Kidney (tissue), 14 donors: ENCODE data around the gene ADGRE2. TPM values are rescaled to one million over a fixed set of nuclear protein-coding genes. Genes with fewer than 3 reads are reported as not detected.
A peak's percentile ranks its signal among the peaks of the same experiment; 100 is the strongest.

Experiments used
- DNase-seq, 5 donors: peaks; one replicate each; pipeline ENCODE4 v3.0.0-alpha.2; 2013 to 2020
- FAIRE-seq: peaks from 2 replicates; lab custom pipeline; 2012; peaks lifted over from hg19 to GRCh38; lab: Jason Lieb, UNC
- H3K27ac ChIP-seq, 2 donors: one replicate each; pipeline ENCODE4 v1.7.0; 2013; ENCODE audit warnings: low read depth in 2 of 2, low read length in 2 of 2, inconsistent platforms in 1 of 2
- H3K27me3 ChIP-seq: one replicate; pipeline ENCODE4 v1.7.1; 2013; ENCODE audit warnings: low read length, inconsistent platforms; ENCODE audit not compliant: control insufficient read depth, insufficient read depth
- H3K36me3 ChIP-seq, 3 donors: one replicate each; pipeline versions ENCODE4 v1.7.0 to v1.7.1; 2013; ENCODE audit warnings: low read length in 3 of 3, control low read depth in 1 of 3, inconsistent platforms in 1 of 3; ENCODE audit not compliant: insufficient read depth in 3 of 3, control insufficient read depth in 2 of 3
- H3K4me1 ChIP-seq, 3 donors: one replicate each; pipeline versions ENCODE4 v1.7.0 to v1.7.1; 2013; ENCODE audit warnings: low read length in 3 of 3, inconsistent platforms in 1 of 3, low read depth in 1 of 3; ENCODE audit not compliant: control insufficient read depth in 2 of 3, insufficient read depth in 2 of 3
- H3K4me3 ChIP-seq, 3 donors: one replicate each; pipeline versions ENCODE4 v1.7.0 to v1.8.1; 2013; ENCODE audit warnings: low read length in 3 of 3, control low read depth in 1 of 3, inconsistent platforms in 1 of 3
- H3K9ac ChIP-seq, 3 donors: one replicate each; pipeline versions ENCODE4 v1.7.0 to v1.7.1; 2013; ENCODE audit warnings: low read length in 3 of 3, control low read depth in 1 of 3, inconsistent platforms in 1 of 3
- H3K9me3 ChIP-seq, 3 donors: one replicate each; pipeline versions ENCODE4 v1.7.0 to v1.7.1; 2013; ENCODE audit warnings: low read length in 3 of 3, control low read depth in 1 of 3, inconsistent platforms in 1 of 3; ENCODE audit not compliant: control insufficient read depth in 2 of 3, insufficient read depth in 1 of 3
- intact Hi-C: fragments of 100-400 bp; cut with DNase I; formaldehyde crosslinking; loops from one replicate; pipeline ENCODE4 v1.11.1; 2022
- polyA plus RNA-seq: library from polyadenylated mRNA; stranded (reverse); fragments of 350-450 nt; fragmentation: Illumina TruSeq; extraction: RNeasy Lipid Tissue Mini Kit (QIAGEN cat#74804); gene quantifications from one replicate; pipeline ENCODE4 v1.2.3, GENCODE V29; 2014; ENCODE audit warnings: low read depth, low replicate concordance; ENCODE audit not compliant: insufficient read depth
- total RNA-seq: library from RNA; stranded (reverse); fragmentation: NEBNext Ultra II Directional; extraction: Animal tissue kit (Norgen Biotek cat#: 25700); gene quantifications from one replicate; pipeline ENCODE4 v1.2.1, GENCODE V29; 2021
- TF ChIP-seq, protein P1 (sequence below): IDR thresholded peaks from 3 replicates; pipeline ENCODE4 v1.5.1; 2012; ENCODE audit warnings: mild to moderate bottlenecking, moderate library complexity, borderline replicate concordance; ENCODE audit not compliant: insufficient read depth; ENCODE audit errors: extremely low read depth
- donor health status: control.
- donor health status: control.
- donor health status: control.
- donor health status: control.
- donor health status: control.
- donor health status: DM: yes; HTN: yes; CAD: no.
- donor health status: Normal renal cell carcinoma (clear cell type).

The ADGRE2 gene
- total and polyA plus RNA-seq, 2 donors from 2014 or later = 0.15 to 10.4 TPM

DNA sequence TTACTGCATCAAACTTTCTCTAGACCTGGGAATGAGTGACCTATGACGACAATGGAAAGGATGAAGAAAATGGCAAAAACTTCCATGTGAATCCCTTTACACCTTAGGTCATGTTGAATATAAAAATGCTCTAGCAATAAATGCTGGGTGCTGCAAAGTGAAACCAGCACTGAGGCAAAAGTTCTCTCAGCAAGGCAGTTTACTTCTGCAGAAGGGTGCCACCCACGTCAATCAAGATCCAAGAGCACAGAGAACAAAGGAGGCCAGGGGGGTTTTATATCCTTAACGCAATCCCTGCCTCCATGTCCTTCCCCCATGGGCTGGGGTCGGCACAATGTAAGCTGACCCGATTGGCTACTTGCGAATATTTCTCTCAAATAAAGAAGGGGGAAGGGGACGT, 49.8 kb downstream of the ADGRE2 start:
- H3K27me3 ChIP-seq = no peaks in the 10 kb centered on the region
- H3K36me3 ChIP-seq = peaks cover 0 to 3% (median 0%) of the 10 kb centered on the region in 3 donors
- no peak overlapping the region for H3K27ac ChIP-seq
- no peak for FAIRE-seq
- H3K9ac ChIP-seq = no peak overlapping the region
- TF ChIP-seq, protein P1, sequence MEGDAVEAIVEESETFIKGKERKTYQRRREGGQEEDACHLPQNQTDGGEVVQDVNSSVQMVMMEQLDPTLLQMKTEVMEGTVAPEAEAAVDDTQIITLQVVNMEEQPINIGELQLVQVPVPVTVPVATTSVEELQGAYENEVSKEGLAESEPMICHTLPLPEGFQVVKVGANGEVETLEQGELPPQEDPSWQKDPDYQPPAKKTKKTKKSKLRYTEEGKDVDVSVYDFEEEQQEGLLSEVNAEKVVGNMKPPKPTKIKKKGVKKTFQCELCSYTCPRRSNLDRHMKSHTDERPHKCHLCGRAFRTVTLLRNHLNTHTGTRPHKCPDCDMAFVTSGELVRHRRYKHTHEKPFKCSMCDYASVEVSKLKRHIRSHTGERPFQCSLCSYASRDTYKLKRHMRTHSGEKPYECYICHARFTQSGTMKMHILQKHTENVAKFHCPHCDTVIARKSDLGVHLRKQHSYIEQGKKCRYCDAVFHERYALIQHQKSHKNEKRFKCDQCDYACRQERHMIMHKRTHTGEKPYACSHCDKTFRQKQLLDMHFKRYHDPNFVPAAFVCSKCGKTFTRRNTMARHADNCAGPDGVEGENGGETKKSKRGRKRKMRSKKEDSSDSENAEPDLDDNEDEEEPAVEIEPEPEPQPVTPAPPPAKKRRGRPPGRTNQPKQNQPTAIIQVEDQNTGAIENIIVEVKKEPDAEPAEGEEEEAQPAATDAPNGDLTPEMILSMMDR = no peak
- H3K9me3 ChIP-seq = peaks cover 0 to 37% (median 17%) of the 10 kb centered on the region in 3 donors
- no peak overlapping the region for H3K4me3 ChIP-seq
- H3K4me1 ChIP-seq = no peaks in the 10 kb centered on the region
- intact Hi-C loops = no loop called here
- no peak for DNase-seq

DNA sequence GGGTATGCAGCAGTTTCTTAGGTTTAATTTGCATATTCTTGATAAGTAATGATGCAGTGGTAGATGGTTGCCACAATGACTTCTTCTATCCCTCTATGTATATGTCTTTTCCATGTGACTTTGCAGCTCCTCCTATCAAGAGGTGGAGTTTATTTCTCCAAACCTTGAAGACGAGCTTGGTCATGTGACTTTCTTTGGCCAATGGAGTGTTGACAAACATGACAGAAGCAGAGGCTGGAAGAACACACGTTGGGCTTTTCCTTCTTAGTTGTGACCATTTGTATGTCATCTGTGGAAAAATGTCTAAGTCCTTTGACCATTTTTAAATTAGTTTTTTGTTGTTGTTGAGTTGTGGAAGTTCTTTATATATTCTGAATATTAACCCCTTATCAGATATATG, 56.2 kb downstream of the ADGRE2 start:
- intact Hi-C loops = no loop called here
- Histone ChIP-seq H3K27ac (no peak overlapping the region), H3K36me3 (peaks cover 14 to 25% (median 24%) of the 10 kb centered on the region in 3 donors), H3K4me1 (no peaks in the 10 kb centered on the region), H3K4me3 (no peak overlapping the region), H3K9ac (no peak overlapping the region), H3K9me3 (peaks cover 7 to 80% (median 38%) of the 10 kb centered on the region in 3 donors), H3K27me3 (no peaks in the 10 kb centered on the region)
- TF ChIP-seq, protein P1 = no peak
- FAIRE-seq (no peak), DNase-seq (no peak)

GRCh38 chr19:14719162-14719561, 59.2 kb downstream of the ADGRE2 start:
- no peak overlapping the region for H3K27ac ChIP-seq
- TF ChIP-seq, protein P1 = no peak
- no peaks in the 10 kb centered on the region for H3K27me3 ChIP-seq
- peaks cover 10 to 81% (median 44%) of the 10 kb centered on the region in 3 donors for H3K9me3 ChIP-seq
- H3K9ac ChIP-seq = no peak overlapping the region
- intact Hi-C loops = no loop called here
- no peaks in the 10 kb centered on the region for H3K4me1 ChIP-seq
- FAIRE-seq (no peak), DNase-seq (no peak)
- H3K4me3 ChIP-seq = peak overlapping the region in 1 of 3 donors; percentile 11
- peaks cover 27 to 49% (median 47%) of the 10 kb centered on the region in 3 donors for H3K36me3 ChIP-seq

DNA sequence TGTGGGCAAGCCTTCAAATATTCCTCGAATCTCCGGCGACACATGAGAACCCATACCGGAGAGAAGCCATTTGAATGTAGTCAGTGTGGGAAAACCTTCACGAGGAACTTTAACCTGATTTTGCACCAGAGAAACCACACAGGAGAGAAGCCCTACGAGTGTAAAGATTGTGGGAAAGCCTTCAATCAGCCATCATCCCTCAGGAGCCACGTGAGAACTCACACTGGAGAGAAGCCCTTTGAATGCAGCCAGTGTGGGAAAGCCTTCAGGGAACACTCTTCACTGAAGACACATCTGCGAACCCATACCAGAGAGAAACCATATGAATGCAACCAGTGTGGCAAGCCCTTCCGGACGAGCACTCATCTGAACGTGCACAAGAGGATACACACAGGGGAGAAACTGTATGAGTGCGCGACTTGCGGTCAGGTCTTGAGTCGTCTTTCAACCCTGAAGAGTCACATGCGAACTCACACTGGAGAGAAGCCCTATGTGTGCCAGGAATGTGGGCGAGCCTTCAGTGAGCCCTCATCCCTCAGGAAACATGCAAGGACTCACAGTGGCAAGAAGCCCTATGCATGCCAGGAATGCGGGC, 59.7 kb downstream of the ADGRE2 start:
- intact Hi-C loops = no loop called here
- DNase-seq = no peak
- no peak for FAIRE-seq
- H3K4me3 ChIP-seq = peak overlapping the region in 1 of 3 donors; percentile 11
- TF ChIP-seq, protein P1 = no peak
- no peak overlapping the region for H3K27ac ChIP-seq
- H3K9me3 ChIP-seq = peaks cover 10 to 75% (median 44%) of the 10 kb centered on the region in 3 donors
- H3K36me3 ChIP-seq = peaks cover 27 to 47% (median 46%) of the 10 kb centered on the region in 3 donors
- no peaks in the 10 kb centered on the region for H3K4me1 ChIP-seq
- H3K27me3 ChIP-seq = no peaks in the 10 kb centered on the region
- H3K9ac ChIP-seq = no peak overlapping the region
